Large intestine (tissue), 3 donors: Measurements from ENCODE around the gene ADAMTS17. TPM values are rescaled to one million over a fixed set of nuclear protein-coding genes. Genes with fewer than 3 reads are reported as not detected.

ENCODE experiments used
- DNase-seq, 2 donors: peaks; one replicate each; pipeline versions ENCODE4 v3.0.0 to v3.0.0-alpha.2; 2013
- H3K27ac ChIP-seq: one replicate; pipeline ENCODE4 v1.5.1; 2013; ENCODE audit warnings: low read length
- H3K27me3 ChIP-seq: 2 replicates; pipeline ENCODE4 v1.6.1; 2013; ENCODE audit warnings: low read length; ENCODE audit not compliant: control insufficient read depth, insufficient read depth
- H3K36me3 ChIP-seq: 2 replicates; pipeline ENCODE4 v1.6.1; 2013; ENCODE audit warnings: low read length; ENCODE audit not compliant: control insufficient read depth, insufficient read depth
- H3K4me1 ChIP-seq: one replicate; pipeline ENCODE4 v1.6.1; 2013; ENCODE audit warnings: low read length; ENCODE audit not compliant: control insufficient read depth, insufficient read depth
- H3K4me3 ChIP-seq: one replicate; pipeline ENCODE4 v1.5.1; 2013; ENCODE audit warnings: low read length
- H3K9me3 ChIP-seq: one replicate; pipeline ENCODE4 v1.6.1; 2013; ENCODE audit warnings: mild to moderate bottlenecking, low read depth, low read length, moderate library complexity; ENCODE audit not compliant: control insufficient read depth
- WGBS: methylation state at CpG from one replicate; pipeline ENCODE4 v1.1.5; 2013; ENCODE audit warnings: low lambda C conversion rate; ENCODE audit not compliant: insufficient coverage; 5-methylcytosine and 5-hydroxymethylcytosine counted together
- polyA plus RNA-seq: library from polyadenylated mRNA; unstranded; fragments of 120-200 nt; gene quantifications from one replicate; pipeline ENCODE4 v1.2.1, GENCODE V29; 2013

Gene ADAMTS17
- polyA plus RNA-seq, 1 donor = 3.7 TPM

- H3K36me3 ChIP-seq = no peaks in the 10 kb centered on the region
- no peak overlapping the region for H3K4me3 ChIP-seq
- no peaks in the 10 kb centered on the region for H3K9me3 ChIP-seq
- no peaks in the 10 kb centered on the region for H3K4me1 ChIP-seq
- no peaks in the 10 kb centered on the region for H3K27me3 ChIP-seq
- no peak overlapping the region for H3K27ac ChIP-seq
- no CpG with 5 or more reads among the region's 16 CpGs for WGBS
- DNase-seq = no peak
Measured at GRCh38 chr15:99976000-99976399, 365.8 kb downstream of the ADAMTS17 start.

GRCh38 chr15:99974246-99974645 is 367.5 kb downstream of the ADAMTS17 start:
- Histone ChIP-seq H3K9me3 (no peaks in the 10 kb centered on the region), H3K4me3 (no peak overlapping the region), H3K4me1 (no peaks in the 10 kb centered on the region), H3K27ac (no peak overlapping the region), H3K27me3 (no peaks in the 10 kb centered on the region), H3K36me3 (no peaks in the 10 kb centered on the region)
- WGBS = no CpG with 5 or more reads among the region's 17 CpGs
- DNase-seq = no peak

GRCh38 chr15:99973351-99973750 is 368.4 kb downstream of the ADAMTS17 start:
- no peak overlapping the region for H3K27ac ChIP-seq
- no peak overlapping the region for H3K4me3 ChIP-seq
- H3K36me3 ChIP-seq = no peaks in the 10 kb centered on the region
- WGBS = no CpG with 5 or more reads among the region's 11 CpGs
- no peaks in the 10 kb centered on the region for H3K27me3 ChIP-seq
- H3K9me3 ChIP-seq = no peaks in the 10 kb centered on the region
- no peaks in the 10 kb centered on the region for H3K4me1 ChIP-seq
- DNase-seq = no peak

GRCh38 chr15:99970891-99971430 is 370.8 kb downstream of the ADAMTS17 start:
- H3K4me3 ChIP-seq = no peak overlapping the region
- WGBS = no CpG with 5 or more reads among the region's 9 CpGs
- H3K27ac ChIP-seq = no peak overlapping the region
- H3K27me3 ChIP-seq = no peaks in the 10 kb centered on the region
- DNase-seq = no peak
- no peaks in the 10 kb centered on the region for H3K9me3 ChIP-seq
- H3K36me3 ChIP-seq = no peaks in the 10 kb centered on the region
- no peaks in the 10 kb centered on the region for H3K4me1 ChIP-seq

- no peaks in the 10 kb centered on the region for H3K4me1 ChIP-seq
- H3K27me3 ChIP-seq = no peaks in the 10 kb centered on the region
- no CpG with 5 or more reads among the region's 8 CpGs for WGBS
- no peak overlapping the region for H3K27ac ChIP-seq
- no peaks in the 10 kb centered on the region for H3K9me3 ChIP-seq
- H3K36me3 ChIP-seq = no peaks in the 10 kb centered on the region
- no peak overlapping the region for H3K4me3 ChIP-seq
- no peak for DNase-seq
Measured at GRCh38 chr15:99969261-99969920, 372.4 kb downstream of the ADAMTS17 start.

- no peak for DNase-seq
- no peaks in the 10 kb centered on the region for H3K9me3 ChIP-seq
- no peak overlapping the region for H3K27ac ChIP-seq
- H3K4me1 ChIP-seq = no peaks in the 10 kb centered on the region
- H3K27me3 ChIP-seq = no peaks in the 10 kb centered on the region
- no CpG with 5 or more reads among the region's 11 CpGs for WGBS
- H3K4me3 ChIP-seq = no peak overlapping the region
- H3K36me3 ChIP-seq = no peaks in the 10 kb centered on the region
Measured at GRCh38 chr15:99967841-99968371, 373.9 kb downstream of the ADAMTS17 start.

GRCh38 chr15:99966815-99967214 is 375.0 kb downstream of the ADAMTS17 start:
- H3K27ac ChIP-seq = no peak overlapping the region
- H3K36me3 ChIP-seq = no peaks in the 10 kb centered on the region
- H3K9me3 ChIP-seq = no peaks in the 10 kb centered on the region
- H3K4me3 ChIP-seq = no peak overlapping the region
- peak in 1 of 2 donors; percentile 20 for DNase-seq
- no peaks in the 10 kb centered on the region for H3K4me1 ChIP-seq
- H3K27me3 ChIP-seq = no peaks in the 10 kb centered on the region
- WGBS = no CpG with 5 or more reads among the region's 3 CpGs

GRCh38 chr15:99965376-99965775 is 376.4 kb downstream of the ADAMTS17 start:
- Histone ChIP-seq H3K4me3 (no peak overlapping the region), H3K36me3 (no peaks in the 10 kb centered on the region), H3K9me3 (no peaks in the 10 kb centered on the region), H3K27me3 (no peaks in the 10 kb centered on the region), H3K27ac (no peak overlapping the region), H3K4me1 (no peaks in the 10 kb centered on the region)
- no peak for DNase-seq
- WGBS = no CpG with 5 or more reads among the region's 7 CpGs

GRCh38 chr15:99963976-99964375 is 377.8 kb downstream of the ADAMTS17 start:
- no peak for DNase-seq
- no peaks in the 10 kb centered on the region for H3K4me1 ChIP-seq

GRCh38 chr15:99963096-99963825 is 378.5 kb downstream of the ADAMTS17 start:
- Histone ChIP-seq H3K4me3 (no peak overlapping the region), H3K27ac (no peak overlapping the region), H3K4me1 (no peaks in the 10 kb centered on the region), H3K36me3 (no peaks in the 10 kb centered on the region), H3K27me3 (no peaks in the 10 kb centered on the region), H3K9me3 (no peaks in the 10 kb centered on the region)
- 80% methylated on average over 1 of the region's 8 CpGs for WGBS
- DNase-seq = no peak

More at GRCh38 chr15:99963976-99964375, 377.8 kb downstream of the ADAMTS17 start:
- Histone ChIP-seq H3K36me3 (no peaks in the 10 kb centered on the region), H3K9me3 (no peaks in the 10 kb centered on the region), H3K27ac (no peak overlapping the region), H3K27me3 (no peaks in the 10 kb centered on the region), H3K4me3 (no peak overlapping the region)
- WGBS = no CpG with 5 or more reads among the region's 7 CpGs
